ENCODE results near the gene SUPT5H. TPM values are rescaled to one million over a fixed set of nuclear protein-coding genes. Genes with fewer than 3 reads are reported as not detected.

The SUPT5H gene
- total and polyA plus RNA-seq, 9 donors = 51.4 to 163 (median 101) TPM

DNA sequence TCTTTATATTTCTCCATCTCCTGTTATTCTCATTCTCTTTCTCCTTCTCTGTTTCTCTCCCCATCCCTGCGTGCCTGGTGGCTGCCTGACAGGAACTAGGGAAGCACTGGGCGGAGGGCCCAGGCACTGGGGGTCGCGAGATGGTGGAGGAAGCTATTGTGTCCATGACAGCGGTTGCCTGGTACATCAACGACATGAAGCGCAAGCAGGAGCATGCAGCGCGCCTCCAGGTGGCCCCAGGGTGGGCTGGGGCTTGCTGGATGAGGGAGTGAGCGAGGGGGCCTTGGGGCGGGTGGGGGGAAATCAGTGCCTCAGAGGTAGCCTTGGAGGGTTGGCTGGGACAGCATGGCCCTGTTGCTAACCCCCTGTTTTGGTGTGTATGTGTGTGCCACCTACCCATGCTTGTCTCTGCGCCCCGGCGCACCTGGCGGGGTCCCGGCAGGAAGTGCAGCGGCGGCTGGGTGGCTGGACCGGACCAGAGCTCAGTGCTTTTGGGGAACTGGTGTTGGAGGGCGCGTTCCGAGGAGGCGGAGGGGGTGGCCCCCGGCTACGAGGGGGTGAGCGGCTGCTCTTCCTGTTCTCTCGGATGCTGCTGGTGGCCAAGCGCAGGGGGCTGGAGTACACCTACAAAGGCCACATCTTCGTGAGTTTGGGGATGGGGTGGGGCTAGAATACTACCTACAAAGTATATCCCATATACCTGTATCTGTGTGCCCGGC lies 27.8 kb upstream of the SUPT5H start:
- H3K9me3 ChIP-seq = no peaks in the 10 kb centered on the region
- no peak overlapping the region for H3K4me3 ChIP-seq
- no peak for TF ChIP-seq EP300 (IDR thresholded peaks at IDR 0.05)
- TF ChIP-seq POLR2A (IDR thresholded peaks at IDR 0.05) = no peak
- TF ChIP-seq, protein P1, sequence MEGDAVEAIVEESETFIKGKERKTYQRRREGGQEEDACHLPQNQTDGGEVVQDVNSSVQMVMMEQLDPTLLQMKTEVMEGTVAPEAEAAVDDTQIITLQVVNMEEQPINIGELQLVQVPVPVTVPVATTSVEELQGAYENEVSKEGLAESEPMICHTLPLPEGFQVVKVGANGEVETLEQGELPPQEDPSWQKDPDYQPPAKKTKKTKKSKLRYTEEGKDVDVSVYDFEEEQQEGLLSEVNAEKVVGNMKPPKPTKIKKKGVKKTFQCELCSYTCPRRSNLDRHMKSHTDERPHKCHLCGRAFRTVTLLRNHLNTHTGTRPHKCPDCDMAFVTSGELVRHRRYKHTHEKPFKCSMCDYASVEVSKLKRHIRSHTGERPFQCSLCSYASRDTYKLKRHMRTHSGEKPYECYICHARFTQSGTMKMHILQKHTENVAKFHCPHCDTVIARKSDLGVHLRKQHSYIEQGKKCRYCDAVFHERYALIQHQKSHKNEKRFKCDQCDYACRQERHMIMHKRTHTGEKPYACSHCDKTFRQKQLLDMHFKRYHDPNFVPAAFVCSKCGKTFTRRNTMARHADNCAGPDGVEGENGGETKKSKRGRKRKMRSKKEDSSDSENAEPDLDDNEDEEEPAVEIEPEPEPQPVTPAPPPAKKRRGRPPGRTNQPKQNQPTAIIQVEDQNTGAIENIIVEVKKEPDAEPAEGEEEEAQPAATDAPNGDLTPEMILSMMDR (IDR thresholded peaks at IDR 0.05) = no peak
- H3K36me3 ChIP-seq = no peaks in the 10 kb centered on the region
- no peaks in the 10 kb centered on the region for H3K27me3 ChIP-seq
- 87 to 91% (median 90%) methylated on average over 30 of the region's 30 CpGs for WGBS, 3 donors
- peaks cover 18% of the 10 kb centered on the region for H3K4me1 ChIP-seq (ENCODE audit: insufficient read depth)
- DNase-seq = peak in 1 of 5 donors; percentile 38
- H3K27ac ChIP-seq = no peak overlapping the region
- intact Hi-C loops (cut with DNase I) = no loop called here

GRCh38 chr19:39419003-39419402 lies 26.4 kb upstream of the SUPT5H start:
- TF ChIP-seq, protein P1 (IDR thresholded peaks at IDR 0.05) = no peak
- no peak for TF ChIP-seq POLR2A (IDR thresholded peaks at IDR 0.05)
- Histone ChIP-seq H3K9me3 (no peaks in the 10 kb centered on the region), H3K36me3 (no peaks in the 10 kb centered on the region), H3K27me3 (no peaks in the 10 kb centered on the region), H3K4me1 (ENCODE audit: insufficient read depth) (peaks cover 18% of the 10 kb centered on the region), H3K27ac (no peak overlapping the region), H3K4me3 (no peak overlapping the region)
- no peak for DNase-seq
- intact Hi-C loops (cut with DNase I) = no loop called here
- WGBS, 3 donors = 79 to 92% (median 84%) methylated on average over 9 of the region's 9 CpGs

- no peak for DNase-seq
- WGBS, 3 donors = 87 to 91% (median 90%) methylated on average over 15 of the region's 15 CpGs
- no peak for TF ChIP-seq POLR2A (IDR thresholded peaks at IDR 0.05)
- TF ChIP-seq EP300 (IDR thresholded peaks at IDR 0.05) = no peak
- TF ChIP-seq, protein P1 (IDR thresholded peaks at IDR 0.05) = no peak
- Histone ChIP-seq H3K9me3 (no peaks in the 10 kb centered on the region), H3K4me3 (no peak overlapping the region), H3K27me3 (no peaks in the 10 kb centered on the region), H3K4me1 (ENCODE audit: insufficient read depth) (peaks cover 3% of the 10 kb centered on the region), H3K36me3 (no peaks in the 10 kb centered on the region), H3K27ac (no peak overlapping the region)
- intact Hi-C loops (cut with DNase I) = no loop called here
These were observed 24.6 kb upstream of the SUPT5H start for GRCh38 chr19:39420769-39421168.

DNA sequence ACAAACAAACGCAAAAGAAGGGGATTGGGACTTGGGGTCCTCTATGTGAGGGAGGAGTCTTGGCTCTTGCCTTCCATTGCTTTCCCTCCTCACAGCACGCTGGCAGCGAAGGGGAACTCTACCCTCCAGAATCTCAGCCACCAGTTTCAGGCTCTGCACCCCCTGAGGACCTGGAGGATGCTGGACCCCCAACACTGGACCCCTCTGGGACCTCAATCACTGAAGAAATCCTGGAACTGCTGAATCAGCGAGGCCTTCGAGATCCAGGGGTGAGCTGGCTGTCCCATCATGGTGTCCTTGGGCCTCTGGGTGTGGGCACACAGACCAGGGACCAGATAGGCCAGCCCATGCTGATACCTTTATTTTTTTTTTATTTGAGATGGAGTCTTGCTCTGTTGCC lies 23.4 kb upstream of the SUPT5H start:
- WGBS, 3 donors = 85% methylated on average over 5 of the region's 5 CpGs

More for the DNA sequence above, 23.4 kb upstream of the SUPT5H start:
- H3K27me3 ChIP-seq = no peaks in the 10 kb centered on the region
- no peaks in the 10 kb centered on the region for H3K36me3 ChIP-seq
- TF ChIP-seq EP300 (IDR thresholded peaks at IDR 0.05) = no peak
- no peak for TF ChIP-seq POLR2A (IDR thresholded peaks at IDR 0.05)
- TF ChIP-seq, protein P1 (IDR thresholded peaks at IDR 0.05) = no peak
- H3K27ac ChIP-seq = no peak overlapping the region
- no peak overlapping the region for H3K4me3 ChIP-seq
- DNase-seq = no peak
- H3K4me1 ChIP-seq (ENCODE audit: insufficient read depth) = no peaks in the 10 kb centered on the region
- intact Hi-C loops (cut with DNase I) = no loop called here
- no peaks in the 10 kb centered on the region for H3K9me3 ChIP-seq

Measured in ovary (tissue), 9 donors.